ENCODE measurements around the gene GAB3. TPM values are rescaled to one million over a fixed set of nuclear protein-coding genes. Genes with fewer than 3 reads are reported as not detected.
A peak's percentile ranks its signal among the peaks of the same experiment; 100 is the strongest.

Gene GAB3
- total and polyA plus RNA-seq, 9 of the 15 experiments (the other 6 are each of a cell fraction or from before 2014, with no cell fraction given), result 16.1 to 31.4 (median 20.2) TPM

- TF ChIP-seq CLOCK (CRISPR knock-in tag; IDR thresholded peaks at IDR 0.05; ENCODE audit: borderline replicate concordance) (no peak), STAT5B (CRISPR knock-in tag; IDR thresholded peaks at IDR 0.05) (no peak), RNF219 (CRISPR knock-in tag; IDR thresholded peaks at IDR 0.05) (no peak), MAFG (tag; conservative IDR thresholded peaks at IDR 0.05) (no peak), ZNF318 (IDR thresholded peaks at IDR 0.05; ENCODE audit: borderline replicate concordance in 1 of 2, low read depth in 1 of 2) (no peak), EWSR1 (IDR thresholded peaks at IDR 0.05; ENCODE audit: borderline replicate concordance, low read depth, partially characterized antibody) (no peak), XRCC3 (IDR thresholded peaks at IDR 0.05) (no peak), MTA2 (IDR thresholded peaks at IDR 0.05; ENCODE audit: low read depth) (no peak), HDAC1 (IDR thresholded peaks at IDR 0.05) (peak; percentile 5 to 71; a peak in 1 of 4 replicates)
- TF ChIP-seq, protein P1, sequence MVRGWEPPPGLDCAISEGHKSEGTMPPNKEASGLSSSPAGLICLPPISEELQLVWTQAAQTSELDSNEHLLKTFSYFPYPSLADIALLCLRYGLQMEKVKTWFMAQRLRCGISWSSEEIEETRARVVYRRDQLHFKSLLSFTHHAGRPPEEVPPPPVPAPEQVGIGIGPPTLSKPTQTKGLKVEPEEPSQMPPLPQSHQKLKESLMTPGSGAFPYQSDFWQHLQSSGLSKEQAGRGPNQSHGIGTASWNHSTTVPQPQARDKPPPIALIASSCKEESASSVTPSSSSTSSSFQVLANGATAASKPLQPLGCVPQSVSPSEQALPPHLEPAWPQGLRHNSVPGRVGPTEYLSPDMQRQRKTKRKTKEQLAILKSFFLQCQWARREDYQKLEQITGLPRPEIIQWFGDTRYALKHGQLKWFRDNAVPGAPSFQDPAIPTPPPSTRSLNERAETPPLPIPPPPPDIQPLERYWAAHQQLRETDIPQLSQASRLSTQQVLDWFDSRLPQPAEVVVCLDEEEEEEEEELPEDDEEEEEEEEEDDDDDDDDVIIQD (CRISPR knock-in tag; IDR thresholded peaks at IDR 0.05), result no peak
Observed at GRCh38 chrX:154762537-154763296, 11.8 kb upstream of the GAB3 start, which contains the start of gene DKC1 (continued).

Data from K562 (cell line).